ENCODE data around the gene GRID1. TPM values are rescaled to one million over a fixed set of nuclear protein-coding genes. Genes with fewer than 3 reads are reported as not detected.

Gene GRID1
- total and polyA plus RNA-seq, 9 of the 15 experiments (the other 6 are each of a cell fraction or from before 2014, with no cell fraction given), result 0.01 to 7.2 (median 1.2) TPM

DNA sequence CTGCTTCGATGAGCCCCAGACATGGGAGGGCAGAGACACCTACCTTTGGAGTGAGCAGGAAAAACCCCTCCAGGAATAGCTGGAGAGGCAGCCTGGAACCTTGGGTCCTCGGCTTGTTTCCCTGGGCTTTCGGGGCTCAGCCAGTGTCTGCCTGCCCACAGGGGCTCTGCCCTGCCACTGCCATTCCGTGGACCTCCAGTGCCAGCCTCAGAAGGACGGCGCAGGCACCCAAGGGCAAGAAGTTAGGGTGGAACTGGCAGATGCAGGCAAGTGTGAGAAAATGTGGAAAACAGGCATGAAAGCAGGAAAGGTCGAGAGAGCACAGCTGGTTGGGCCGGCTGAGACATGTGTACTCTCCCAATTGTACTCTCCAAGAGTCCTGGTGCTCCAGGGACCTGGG is 281.5 kb downstream of the GRID1 start:
- ATAC-seq (no peak), DNase-seq (ENCODE audit: extremely low read depth in 1 of 4, low spot score in 3 of 4) (no peak), FAIRE-seq (no peak)
- H3K4me3 ChIP-seq, result no peak overlapping the region
- no peak overlapping the region for H3K9ac ChIP-seq (ENCODE audit: insufficient read depth in 1 of 2, low read depth in 2 of 2, low read length in 2 of 2)
- peaks cover 10 to 35% of the 10 kb centered on the region in 2 experiments; a peak in 4 of 5 replicates for H3K27me3 ChIP-seq (ENCODE audit: control insufficient read depth in 2 of 2, insufficient read depth in 2 of 2, low read length in 2 of 2)
- peaks cover 0 to 4% of the 10 kb centered on the region in 2 experiments; a peak in 2 of 5 replicates for H3K4me1 ChIP-seq (replicated peaks in 1 of 2; ENCODE audit: control insufficient read depth in 2 of 2, insufficient read depth in 2 of 2, low read length in 2 of 2)
- H3K9me1 ChIP-seq (ENCODE audit: control insufficient read depth, insufficient read depth, low read length), result no peaks in the 10 kb centered on the region
- H4K20me1 ChIP-seq (replicated peaks; ENCODE audit: control insufficient read depth, insufficient read depth, low read length), result no peaks in the 10 kb centered on the region
- no peaks in the 10 kb centered on the region for H3K9me3 ChIP-seq (replicated peaks; ENCODE audit: control insufficient read depth, insufficient read depth, low read depth, low read length)
- WGBS (ENCODE audit: insufficient coverage, low coverage, missing lambda C conversion rate), result 9% methylated on average over 8 of the region's 8 CpGs
- intact Hi-C loops (cut with micrococcal nuclease), result no loop called here
- no TSS peak for BruUV-seq (replicated peaks)
- H3K4me2 ChIP-seq (ENCODE audit: insufficient read depth, low read length), result no peak overlapping the region
- CTCF ChIA-PET (ENCODE audit: low intra/inter-chr PET ratio), result no interaction called here
- POLR2A ChIA-PET, result interaction anchor here (0.6 to 1.0 kb wide), 2 partner anchors 13 to 1637 kb away, joined by 3 read pairs; no protein-coding TSS in a partner anchor
- no peak overlapping the region for H3K27ac ChIP-seq (ENCODE audit: extremely low read depth, low read depth, low read length)
- TF ChIP-seq SIN3A (IDR thresholded peaks at IDR 0.05; ENCODE audit: borderline replicate concordance in 2 of 2, control insufficient read depth in 1 of 2, low read depth in 2 of 2, low read length in 2 of 2) (no peak), ZZZ3 (IDR thresholded peaks at IDR 0.05) (no peak)
- in situ Hi-C loops (cut with MboI), result no loop called here
- no peak overlapping the region for H2AFZ ChIP-seq (ENCODE audit: low read depth, low read length)
- H3K36me3 ChIP-seq (ENCODE audit: control insufficient read depth, insufficient read depth, low read length), result no peaks in the 10 kb centered on the region
- no peaks in the 10 kb centered on the region for H3K79me2 ChIP-seq (ENCODE audit: control insufficient read depth, insufficient read depth, low read length)

DNA sequence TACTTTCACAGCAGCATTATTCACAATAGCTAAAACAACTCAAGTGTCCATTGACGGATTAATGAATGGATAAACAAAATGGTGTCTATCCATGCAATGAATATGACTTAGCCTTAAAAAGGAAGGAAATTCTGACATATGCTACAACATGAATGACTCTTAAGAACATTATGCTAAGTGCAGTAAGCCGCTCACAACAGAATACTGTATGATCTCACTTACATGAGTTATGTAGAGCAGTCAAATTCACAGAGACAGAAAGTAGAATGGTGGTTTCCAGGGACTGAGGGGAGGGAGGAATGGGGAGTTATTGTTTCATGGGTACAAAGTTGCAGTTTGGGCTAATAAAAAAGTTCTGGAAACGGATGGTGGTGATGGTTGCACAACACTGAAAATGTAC is 282.0 kb downstream of the GRID1 start:
- Histone ChIP-seq H3K79me2 (ENCODE audit: control insufficient read depth, insufficient read depth, low read length) (no peaks in the 10 kb centered on the region), H3K36me3 (ENCODE audit: control insufficient read depth, insufficient read depth, low read length) (no peaks in the 10 kb centered on the region), H3K4me2 (ENCODE audit: insufficient read depth, low read length) (no peak overlapping the region), H3K9me1 (ENCODE audit: control insufficient read depth, insufficient read depth, low read length) (no peaks in the 10 kb centered on the region), H4K20me1 (replicated peaks; ENCODE audit: control insufficient read depth, insufficient read depth, low read length) (peaks cover 2% of the 10 kb centered on the region; the same call in 1 of the 2 replicates), H3K4me3 (no peak overlapping the region), H3K4me1 (replicated peaks in 1 of 2; ENCODE audit: control insufficient read depth in 2 of 2, insufficient read depth in 2 of 2, low read length in 2 of 2) (peaks cover 3 to 4% of the 10 kb centered on the region in 2 experiments; a peak in 4 of 5 replicates), H3K27ac (ENCODE audit: extremely low read depth, low read depth, low read length) (no peak overlapping the region), H3K9me3 (replicated peaks; ENCODE audit: control insufficient read depth, insufficient read depth, low read depth, low read length) (no peaks in the 10 kb centered on the region), H3K9ac (ENCODE audit: insufficient read depth in 1 of 2, low read depth in 2 of 2, low read length in 2 of 2) (no peak overlapping the region), H3K27me3 (ENCODE audit: control insufficient read depth in 2 of 2, insufficient read depth in 2 of 2, low read length in 2 of 2) (peaks cover 10 to 35% of the 10 kb centered on the region in 2 experiments; a peak in 4 of 5 replicates), H2AFZ (ENCODE audit: low read depth, low read length) (no peak overlapping the region)
- TF ChIP-seq CEBPB (tag; IDR thresholded peaks at IDR 0.05), result peak; percentile 31; the same call in 1 of the 2 replicates
- no peak for TF ChIP-seq ERF (CRISPR knock-in tag; IDR thresholded peaks at IDR 0.05)
- in situ Hi-C loops (cut with MboI), result no loop called here
- DNase-seq (ENCODE audit: extremely low read depth in 1 of 4, low spot score in 3 of 4) (no peak), ATAC-seq (no peak), FAIRE-seq (no peak)
- 11% methylated on average over 3 of the region's 3 CpGs for WGBS (ENCODE audit: insufficient coverage, low coverage, missing lambda C conversion rate)
- POLR2A ChIA-PET, result no interaction called here
- no TSS peak for BruUV-seq (replicated peaks)
- intact Hi-C loops (cut with micrococcal nuclease), result no loop called here
- CTCF ChIA-PET (ENCODE audit: low intra/inter-chr PET ratio), result no interaction called here
